CD4-positive, alpha-beta T cell treated with Interferon gamma for 1 hour (primary cell): Measurements from ENCODE around the gene PGK1.
"Not testable (repeated sequence)": the region's sequence is repeated elsewhere in the genome, so short reads cannot be mapped to it uniquely, and the experiment has no call there.

Source experiments
- DNase-seq: peaks from one replicate; pipeline ENCODE4 v3.0.0-alpha.2; 2020

PGK1 gene

DNA sequence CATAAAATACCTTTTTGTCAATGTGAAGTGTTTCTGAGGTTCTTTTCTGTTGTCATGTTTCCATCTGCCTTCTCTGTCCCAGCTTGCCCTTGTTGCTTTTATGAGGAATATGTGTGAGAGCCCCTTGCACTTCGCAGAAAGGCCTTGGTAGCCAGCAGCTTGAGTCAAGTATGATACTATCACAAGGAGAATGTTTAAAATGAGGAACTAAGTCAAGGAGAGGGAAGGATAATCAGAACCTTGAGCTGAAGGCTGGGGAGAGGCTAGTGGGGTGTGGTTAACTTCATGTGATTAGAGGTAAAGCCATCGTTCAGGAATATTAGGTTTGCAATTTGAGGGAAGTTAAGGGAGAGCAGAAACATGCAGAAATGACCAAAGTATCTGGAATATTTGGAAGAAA, 12.7 kb downstream of the PGK1 start:
- DNase-seq: no peak

- no peak for DNase-seq
These were observed 14.6 kb downstream of the PGK1 start for GRCh38 chrX:78118628-78119027.

GRCh38 chrX:78119521-78120227, 15.6 kb downstream of the PGK1 start:
- no peak for DNase-seq

DNA sequence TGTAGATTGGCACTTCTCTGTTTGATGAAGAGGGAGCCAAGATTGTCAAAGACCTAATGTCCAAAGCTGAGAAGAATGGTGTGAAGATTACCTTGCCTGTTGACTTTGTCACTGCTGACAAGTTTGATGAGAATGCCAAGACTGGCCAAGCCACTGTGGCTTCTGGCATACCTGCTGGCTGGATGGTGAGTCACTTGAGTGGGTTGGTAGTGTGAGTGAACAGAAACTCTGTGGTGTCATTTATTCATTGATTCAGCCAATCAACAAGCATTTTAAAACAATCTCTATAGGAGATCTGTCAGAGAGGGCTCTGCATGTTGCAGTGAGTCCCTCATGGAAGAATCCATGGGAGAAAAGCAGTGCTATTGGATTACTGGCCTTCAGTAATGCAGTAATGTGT, 19.1 kb downstream of the PGK1 start:
- DNase-seq: no peak

GRCh38 chrX:78124307-78124706, 20.3 kb downstream of the PGK1 start:
- DNase-seq: no peak

- DNase-seq: no peak
These were observed 21.1 kb downstream of the PGK1 start for GRCh38 chrX:78125148-78125547.

GRCh38 chrX:78125781-78126180, 21.7 kb downstream of the PGK1 start:
- not testable (repeated sequence) for DNase-seq

DNA sequence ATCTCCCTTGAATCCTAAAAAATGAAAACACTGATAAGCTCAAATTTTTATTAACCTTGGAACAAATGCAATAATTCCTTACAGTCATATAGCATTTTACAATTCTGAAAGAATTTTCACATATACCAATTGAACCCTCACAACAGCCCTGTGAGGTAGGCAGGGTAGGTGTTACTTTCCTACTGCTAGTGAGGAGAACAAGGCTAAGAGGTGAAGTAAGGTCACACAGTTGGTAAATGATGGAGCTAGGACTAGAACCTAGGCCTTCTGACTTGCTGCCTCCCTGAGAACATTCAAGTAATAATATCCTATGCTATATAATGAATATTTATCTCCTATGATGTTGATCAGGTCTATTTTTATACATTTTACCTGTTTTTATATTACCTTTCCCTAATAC, 25.7 kb downstream of the PGK1 start:
- DNase-seq: no peak

DNA sequence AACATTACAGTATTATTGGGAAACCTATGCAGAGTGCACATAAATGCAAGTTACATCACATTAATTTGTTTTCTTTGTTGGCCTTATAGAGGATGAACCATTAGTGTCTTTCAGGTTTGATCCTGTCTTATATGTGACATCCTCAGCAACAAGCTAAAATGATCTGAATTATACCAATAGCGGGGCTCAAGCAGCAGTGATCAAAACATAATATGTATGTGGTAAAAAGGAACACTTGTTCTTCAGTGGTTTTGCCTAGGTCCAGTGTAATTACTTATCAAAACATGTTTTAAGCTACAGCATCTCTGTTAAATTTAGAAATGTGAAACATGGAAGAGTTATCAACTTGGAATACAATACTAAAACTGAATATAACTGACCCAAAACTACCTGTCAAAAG, 26.3 kb downstream of the PGK1 start:
- DNase-seq: no peak

DNA sequence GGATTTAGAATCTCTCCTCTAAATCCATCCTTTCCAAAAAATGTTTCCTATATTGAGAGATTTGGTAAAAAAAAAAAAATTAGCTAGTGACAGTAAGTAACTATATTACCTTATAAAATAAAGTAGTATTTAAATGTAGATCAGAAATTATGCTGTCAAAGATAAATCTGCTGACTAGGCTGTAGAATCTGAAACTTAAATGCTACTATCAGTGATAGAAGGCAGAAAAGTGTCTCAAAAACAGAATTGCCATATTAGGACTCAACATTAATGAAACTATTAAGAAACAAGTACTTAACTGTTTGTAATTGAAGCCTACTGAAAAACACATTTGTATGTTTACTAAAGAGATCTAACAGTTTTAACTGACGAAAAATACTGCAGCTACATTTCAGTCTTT, 27.1 kb downstream of the PGK1 start:
- no peak for DNase-seq

DNA sequence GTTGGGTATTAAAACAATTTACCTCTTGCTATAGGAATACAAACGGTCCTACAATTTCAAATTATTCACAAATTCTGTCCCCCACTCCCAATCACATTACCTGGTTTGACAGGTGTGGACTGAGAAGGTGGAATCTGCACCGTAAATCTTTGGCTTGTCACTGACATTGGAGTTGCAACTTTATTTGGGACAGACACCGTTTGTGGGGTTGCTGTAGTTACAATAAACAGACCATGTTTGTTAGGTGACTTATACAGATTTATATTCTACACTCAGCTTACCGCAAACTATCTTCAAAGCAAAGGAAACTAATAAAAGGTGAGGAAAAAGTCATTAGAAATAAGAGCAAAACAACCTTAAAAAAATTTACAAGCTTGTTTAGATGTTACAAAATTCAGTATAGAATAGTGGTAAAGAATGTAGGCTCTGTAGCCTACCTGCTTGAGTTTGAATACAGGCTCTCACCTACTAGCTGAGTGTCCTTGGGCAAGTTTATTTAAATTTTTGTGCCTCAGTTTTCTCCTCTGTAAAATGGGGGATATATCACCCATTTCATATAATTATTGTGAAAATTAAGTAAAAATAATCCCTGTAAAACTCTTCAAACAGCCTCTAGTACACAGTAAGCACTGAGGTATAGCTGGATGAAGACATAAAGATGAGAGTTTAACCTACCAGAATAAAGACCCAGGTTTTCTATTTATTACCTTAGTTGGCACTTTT, 29.4 kb downstream of the PGK1 start:
- no peak for DNase-seq

DNA sequence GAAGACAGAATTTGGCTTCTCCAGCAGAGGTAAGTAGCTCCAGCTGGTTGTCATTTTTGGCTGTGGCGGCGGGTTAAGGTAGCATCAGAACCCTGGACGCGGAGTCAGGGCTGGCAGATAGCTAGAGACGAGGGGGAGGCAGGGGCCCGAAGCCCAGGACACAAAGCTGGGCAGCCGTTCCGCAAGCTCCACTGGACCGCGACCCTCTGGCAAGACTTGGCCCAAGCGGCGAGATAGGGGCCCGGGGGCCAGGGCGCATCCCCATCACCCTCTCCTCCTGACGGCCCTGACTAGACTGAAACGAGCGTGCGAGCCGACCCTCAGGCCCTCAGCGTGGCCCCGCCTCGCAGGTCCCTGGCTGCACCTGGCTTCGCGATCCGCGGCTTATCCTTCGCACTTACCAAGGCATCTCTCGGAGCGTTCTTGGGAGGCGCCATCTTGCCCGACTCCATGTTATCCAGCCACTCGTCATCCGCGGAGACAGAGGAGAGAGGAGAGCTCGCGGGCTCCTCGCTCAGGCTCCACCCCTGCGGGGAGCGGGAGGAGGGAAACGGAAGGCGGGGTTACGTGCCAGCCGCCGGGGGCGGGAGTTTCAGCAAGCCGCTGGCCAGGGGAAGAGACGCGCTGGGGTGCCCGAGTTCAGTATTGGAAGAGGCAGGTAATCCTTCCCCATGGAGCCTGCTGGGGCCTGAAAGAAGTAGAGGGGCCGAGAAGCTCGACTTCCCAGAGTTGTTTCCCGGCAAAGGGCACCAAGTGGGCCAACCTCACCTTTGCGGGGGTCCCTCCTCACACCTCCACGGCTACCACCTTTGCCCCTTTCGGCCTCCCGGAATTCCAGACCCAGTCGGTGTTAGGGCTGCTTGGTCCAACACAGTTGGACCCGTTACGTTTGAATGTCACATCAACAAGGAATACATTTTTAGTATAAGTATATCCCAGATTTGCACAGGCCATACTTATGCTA, 35.4 kb downstream of the PGK1 start, which contains the start of gene TAF9B:
Gene TAF9B, minus strand, starts transcription at position 491 of the 964 bp plus-strand sequence. Its CDS starts 39 bp downstream, at position 452.
- peak; percentile 84 for DNase-seq

GRCh38 chrX:78140206-78140605, 36.2 kb downstream of the PGK1 start:
- DNase-seq: no peak

GRCh38 chrX:78147002-78147540, 43.0 kb downstream of the PGK1 start:
- DNase-seq: not testable (repeated sequence)

GRCh38 chrX:78157373-78157772, 53.3 kb downstream of the PGK1 start:
- DNase-seq: not testable (repeated sequence)

- not testable (repeated sequence) for DNase-seq
These were observed 53.8 kb downstream of the PGK1 start for GRCh38 chrX:78157846-78158245.

DNA sequence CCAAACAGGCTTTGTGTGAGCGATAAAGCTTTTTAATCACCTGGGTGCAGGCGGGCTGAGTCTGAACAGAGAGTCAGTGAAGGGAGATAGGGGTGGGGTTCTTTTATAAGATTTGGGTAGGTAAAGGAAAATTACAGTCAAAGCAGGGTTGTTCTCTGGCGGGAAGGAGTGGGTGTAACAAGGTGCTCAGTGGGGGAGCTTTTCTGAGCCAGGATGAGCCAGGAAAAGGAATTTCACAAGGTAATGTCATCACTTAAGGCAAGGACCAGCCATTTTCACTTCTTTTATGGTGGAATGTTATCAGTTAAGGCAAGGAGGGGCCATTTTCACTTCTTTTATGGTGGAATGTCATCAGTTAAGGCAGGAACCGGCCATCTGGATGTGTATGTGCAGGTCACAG, 56.7 kb downstream of the PGK1 start:
- DNase-seq: not testable (repeated sequence)

DNA sequence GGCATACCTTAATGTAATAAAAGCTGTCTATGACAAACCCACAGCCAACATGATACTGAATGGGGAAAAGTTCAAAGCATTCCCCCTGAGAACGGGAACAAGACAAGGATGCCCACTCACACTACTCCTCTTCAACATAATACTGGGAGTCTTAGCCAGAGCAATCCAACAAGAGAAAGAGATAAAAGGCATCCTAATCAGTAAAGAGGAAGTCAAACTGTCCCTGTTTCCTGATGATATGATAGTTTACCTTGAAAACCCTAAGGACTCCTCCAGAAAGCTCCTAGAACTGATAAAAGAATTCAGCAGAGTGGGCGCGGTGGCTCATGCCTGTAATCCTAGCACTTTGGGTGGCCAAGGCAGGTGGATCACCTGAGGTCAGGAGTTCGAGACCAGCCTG, 59.1 kb downstream of the PGK1 start:
- DNase-seq: not testable (repeated sequence)

GRCh38 chrX:78165425-78165824, 61.4 kb downstream of the PGK1 start:
- DNase-seq: no peak

- DNase-seq: no peak
These were observed 64.0 kb downstream of the PGK1 start for GRCh38 chrX:78168065-78168464.
